Upper lobe of left lung (tissue), 6 donors: Measurements from ENCODE around the gene PIM3. TPM values are rescaled to one million over a fixed set of nuclear protein-coding genes. Genes with fewer than 3 reads are reported as not detected.

Experiments
- ATAC-seq, 2 donors: fragments of 200-7000 bp; cut with Tn5 transposase; one replicate each; pipeline ENCODE4 v1.9.1; 2022; ENCODE audit warnings: mild to moderate bottlenecking in 2 of 2, moderate library complexity in 2 of 2; ENCODE audit not compliant: low FRiP score in 2 of 2
- DNase-seq, 2 donors: peaks; one replicate each; pipeline ENCODE4 v3.0.0-alpha.2; 2019 to 2020
- H3K27ac ChIP-seq, 4 donors: fragments of 200-600 bp; sonication (generic); one replicate each; pipeline ENCODE4 v1.5.1; 2016 to 2019
- H3K27me3 ChIP-seq, 4 donors: fragments of 200-600 bp; sonication (generic); one replicate each; pipeline ENCODE4 v1.5.1; 2017 to 2019
- H3K36me3 ChIP-seq, 4 donors: fragments of 200-600 bp; sonication (generic); one replicate each; pipeline ENCODE4 v1.5.1; 2016 to 2019
- H3K4me1 ChIP-seq, 4 donors: fragments of 200-600 bp; sonication (generic); one replicate each; pipeline ENCODE4 v1.5.1; 2018 to 2019
- H3K4me3 ChIP-seq, 4 donors: fragments of 200-600 bp; sonication (generic); one replicate each; pipeline ENCODE4 v1.5.1; 2017 to 2019; ENCODE audit warnings: mild to moderate bottlenecking in 2 of 4, moderate library complexity in 1 of 4
- H3K9me3 ChIP-seq, 4 donors: fragments of 200-600 bp; sonication (generic); one replicate each; pipeline ENCODE4 v1.5.1; 2018 to 2019
- CTCF ChIP-seq, 6 experiments: fragments of 450-650 bp in 4 of 6; fragments of 200-600 bp in 2 of 6; sonication (generic) in 2 of 6; IDR thresholded peaks; one replicate each; pipeline ENCODE4 v1.5.1; 2016 to 2019; ENCODE audit warnings: antibody characterized with exemption in 6 of 6
- EP300 ChIP-seq, 4 donors: sonication (generic); formaldehyde crosslinking; IDR thresholded peaks; one replicate each; pipeline ENCODE4 v1.5.1; 2017; ENCODE audit warnings: antibody characterized with exemption in 4 of 4, control low read depth in 2 of 4
- POLR2A ChIP-seq, 4 donors: fragments of 450-650 bp; IDR thresholded peaks; one replicate each; pipeline ENCODE4 v1.5.1; 2016 to 2017; ENCODE audit warnings: antibody characterized with exemption in 4 of 4, mild to moderate bottlenecking in 2 of 4
- POLR2AphosphoS5 ChIP-seq, 2 donors: sonication (generic); formaldehyde crosslinking; IDR thresholded peaks; one replicate each; pipeline ENCODE4 v1.5.1; 2017; ENCODE audit warnings: antibody characterized with exemption in 2 of 2
- WGBS, 2 donors: methylation state at CpG; one replicate each; pipeline ENCODE4 v1.1.5; 2017 to 2018; 5-methylcytosine and 5-hydroxymethylcytosine counted together
- small RNA-seq, 4 donors: library from RNA; depleted of rRNA; stranded (forward); fragments of <200 nt; gene quantifications; one replicate each; pipeline ENCODE3, GENCODE V24; 2016
- total RNA-seq, 6 donors: library from RNA; depleted of rRNA in 4 of 6; stranded (reverse); fragments of >200 nt in 4 of 6; gene quantifications; one replicate each; pipeline versions ENCODE4 v1.1.0 to v1.2.1, GENCODE V29; 2016 to 2021
- donor health status: DM: no; HTN: no; CAD: no; lungs with moderate emphysema.
- donor health status: DM: no; HTN: yes; CAD: no; lungs with severe emphysema.

Gene PIM3
- total RNA-seq, 6 donors from 2014 or later = 131 to 246 (median 156) TPM

DNA sequence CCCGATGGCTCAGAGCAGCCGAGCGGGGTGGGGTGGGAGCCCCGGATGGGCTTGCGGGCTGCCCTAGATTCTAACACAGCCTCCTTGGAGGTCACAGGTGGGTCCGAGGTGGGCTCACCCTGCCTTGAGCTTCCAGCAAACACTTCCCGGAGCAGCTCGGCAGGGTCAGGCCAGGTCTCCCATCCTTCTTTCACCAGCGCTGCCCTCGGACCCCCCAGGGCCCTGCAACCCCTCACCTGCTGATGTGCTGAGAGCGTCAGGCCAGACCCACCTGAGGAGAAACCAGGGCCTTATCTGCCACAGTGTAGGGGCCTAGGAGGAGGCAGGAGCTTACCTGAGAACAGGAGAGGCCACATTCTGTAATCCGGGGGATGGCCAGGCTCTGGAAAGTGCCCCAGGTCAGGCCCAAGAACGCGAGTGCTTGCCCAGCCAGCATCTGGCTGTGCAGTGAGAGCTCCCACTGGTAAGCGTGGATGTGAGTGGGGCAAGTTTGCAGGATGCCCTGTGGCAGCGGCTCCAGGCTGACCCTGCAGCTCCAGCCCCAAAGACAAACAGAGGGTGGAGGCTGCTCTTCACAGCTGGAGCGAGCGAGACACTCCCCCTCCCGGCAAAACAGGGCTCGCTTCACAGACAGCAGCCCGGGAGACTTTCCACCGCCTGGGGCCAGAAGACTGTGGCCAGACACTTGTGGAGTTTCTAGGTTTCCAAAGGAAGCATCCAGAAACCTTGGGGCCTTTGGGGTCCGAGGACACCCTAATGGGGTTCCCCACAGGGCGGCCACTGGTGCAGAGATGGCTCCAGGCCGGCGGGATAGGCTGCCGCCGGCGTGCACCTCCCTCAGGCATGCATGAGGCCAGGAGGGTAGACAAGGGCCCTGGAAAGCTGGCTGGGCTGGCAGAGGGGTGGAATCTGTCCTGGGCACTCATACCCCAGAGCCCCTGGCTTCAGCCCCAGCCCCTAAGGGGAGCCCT is 51.9 kb downstream of the PIM3 start, which contains the start of gene IL17REL:
Gene IL17REL (minus strand): TSS at position 555 of the 971 bp plus-strand sequence. CDS start 119 bp downstream, at position 436.
- Histone ChIP-seq H3K36me3 (no peaks in the 10 kb centered on the region), H3K4me3 (no peak within 1 kb of the TSS), H3K4me1 (peaks cover 17 to 43% (median 24%) of the 10 kb centered on the region in 4 donors), H3K27ac (peak within 1 kb of the TSS in 1 of 4 donors; percentile 56), H3K9me3 (no peaks in the 10 kb centered on the region), H3K27me3 (peaks cover 10 to 49% (median 34%) of the 10 kb centered on the region in 4 donors)
- ATAC-seq (no peak), DNase-seq (peak in 1 of 2 donors; percentile 57)
- TF ChIP-seq CTCF (IDR thresholded peaks at IDR 0.05) = no peak
- no peak for TF ChIP-seq EP300 (IDR thresholded peaks at IDR 0.05)
- no peak for TF ChIP-seq POLR2AphosphoS5 (IDR thresholded peaks at IDR 0.05)
- TF ChIP-seq POLR2A (IDR thresholded peaks at IDR 0.05) = no peak
- 66 to 67% methylated on average over 17 to 26 of the region's 29 CpGs for WGBS, 2 donors

Small RNA genes lying within 50 kb of the gene (small RNA-seq; reads per million reads assigned to genes)
- 0 to 0.59 (median 0.30) reads per million in 4 donors for gene MIR6821

Other genes starting within 250 kb of the PIM3 start
- 100 to 1,000 TPM in 1 of 6 donors, 10 to 100 TPM in 5; 38.9 to 141 (median 43.0) TPM for gene BRD1, start 132.9 kb upstream of the PIM3 start, total RNA-seq
- 10 to 100 TPM; 10.8 to 19.9 (median 15.5) TPM for gene ZBED4, start 106.9 kb upstream of the PIM3 start, total RNA-seq
- 10 to 100 TPM; 14.2 to 32.5 (median 22.3) TPM for gene ALG12, start 42.3 kb upstream of the PIM3 start, total RNA-seq
- 10 to 100 TPM; 31.2 to 72.6 (median 46.9) TPM for gene CRELD2, start 42.1 kb upstream of the PIM3 start, total RNA-seq
- under 1 TPM in 1 of 6 donors, not detected in 5; 0.06 TPM for gene IL17REL, start 52.0 kb downstream of the PIM3 start, total RNA-seq
- gene TTLL8, start 97.5 kb downstream of the PIM3 start, total RNA-seq = not detected
- gene MLC1, start 124.7 kb downstream of the PIM3 start, total RNA-seq = 1 to 10 TPM in 4 of 6 donors, under 1 TPM in 2; 0.78 to 3.1 (median 1.2) TPM
- 1 to 10 TPM in 3 of 6 donors, under 1 TPM in 2, not detected in 1; 0.47 to 3.1 (median 1.8) TPM for gene MOV10L1, start 129.2 kb downstream of the PIM3 start, total RNA-seq
- 10 to 100 TPM in 3 of 6 donors, 1 to 10 TPM in 3; 1.9 to 16.8 (median 7.1) TPM for gene PANX2, start 210.0 kb downstream of the PIM3 start, total RNA-seq
- gene TRABD, start 225.1 kb downstream of the PIM3 start, total RNA-seq = 10 to 100 TPM; 32.9 to 88.0 (median 56.3) TPM
- 100 to 1,000 TPM in 1 of 6 donors, 10 to 100 TPM in 5; 23.1 to 102 (median 28.9) TPM for gene SELENOO, start 240.2 kb downstream of the PIM3 start, total RNA-seq